Hepatocyte (in vitro differentiated cells): ENCODE measurements around the gene CACNG4. TPM values are rescaled to one million over a fixed set of nuclear protein-coding genes. Genes with fewer than 3 reads are reported as not detected.

Experiments used
- DNase-seq: peaks from one replicate; pipeline ENCODE4 v3.0.0-alpha.2; 2016; ENCODE audit warnings: low spot score
- H2AFZ ChIP-seq: fragments of 200-600 bp; sonication (generic); 2 replicates; pipeline ENCODE4 v1.6.0; 2016; ENCODE audit warnings: antibody characterized with exemption, mild to moderate bottlenecking
- H3K27ac ChIP-seq: fragments of 200-600 bp; sonication (generic); 2 replicates; pipeline ENCODE4 v1.5.1; 2016; ENCODE audit warnings: mild to moderate bottlenecking
- H3K27me3 ChIP-seq: fragments of 200-600 bp; sonication (generic); 2 replicates; pipeline ENCODE4 v1.6.1; 2016
- H3K36me3 ChIP-seq: fragments of 200-600 bp; sonication (generic); replicated peaks from 2 replicates; pipeline ENCODE4 v1.5.1; 2016; ENCODE audit warnings: low read depth; ENCODE audit not compliant: insufficient read depth
- H3K4me1 ChIP-seq: fragments of 200-600 bp; sonication (generic); 2 replicates; pipeline ENCODE4 v1.5.1; 2016; ENCODE audit warnings: mild to moderate bottlenecking, moderate library complexity; ENCODE audit not compliant: insufficient read depth
- H3K4me2 ChIP-seq: fragments of 200-600 bp; sonication (generic); 2 replicates; pipeline ENCODE4 v1.6.0; 2016
- H3K4me3 ChIP-seq: fragments of 200-600 bp; sonication (generic); 2 replicates; pipeline ENCODE4 v1.5.1; 2016; ENCODE audit warnings: mild to moderate bottlenecking
- H3K79me2 ChIP-seq: fragments of 200-600 bp; sonication (generic); 2 replicates; pipeline ENCODE4 v1.6.0; 2017; ENCODE audit warnings: mild to moderate bottlenecking
- H3K9me2 ChIP-seq: fragments of 200-600 bp; sonication (generic); replicated peaks from 2 replicates; pipeline ENCODE4 v1.6.0; 2017; ENCODE audit warnings: mild to moderate bottlenecking; ENCODE audit not compliant: insufficient read depth
- H3K9me3 ChIP-seq: fragments of 200-600 bp; sonication (generic); 2 replicates; pipeline ENCODE4 v1.5.1; 2016; ENCODE audit warnings: low read depth, mild to moderate bottlenecking
- H4K20me1 ChIP-seq: fragments of 200-600 bp; sonication (generic); 2 replicates; pipeline ENCODE4 v1.6.0; 2016; ENCODE audit warnings: mild to moderate bottlenecking; ENCODE audit not compliant: insufficient read depth, poor library complexity, severe bottlenecking
- EZH2 ChIP-seq: fragments of 200-600 bp; sonication (generic); IDR thresholded peaks from 2 replicates; pipeline ENCODE4 v1.6.1; 2016; ENCODE audit warnings: antibody characterized with exemption, mild to moderate bottlenecking, borderline replicate concordance
- EZH2phosphoT487 ChIP-seq: fragments of 200-600 bp; sonication (generic); IDR thresholded peaks from one replicate; pipeline ENCODE4 v1.6.1; 2018; ENCODE audit warnings: antibody characterized with exemption, mild to moderate bottlenecking, low read depth, moderate library complexity; ENCODE audit not compliant: unreplicated experiment, severe bottlenecking
- WGBS: methylation state at CpG from one replicate; pipeline ENCODE4 v1.1.6; 2016; ENCODE audit warnings: low lambda C conversion rate; ENCODE audit errors: missing lambda C conversion rate; 5-methylcytosine and 5-hydroxymethylcytosine counted together
- polyA plus RNA-seq: library from polyadenylated mRNA; unstranded; fragments of >200 nt; fragmentation: Nextera tagmentation; extraction: Ambion mirVana; gene quantifications from 2 replicates; pipeline ENCODE4 v1.2.1, GENCODE V29; 2016
- total RNA-seq: library from RNA; depleted of rRNA; stranded (reverse); fragments of >200 nt; gene quantifications from 2 replicates; pipeline ENCODE4 v1.2.3, GENCODE V29; 2014
- TF ChIP-seq, protein P1 (sequence below): fragments of 200-600 bp; sonication (generic); IDR thresholded peaks from 2 replicates; pipeline ENCODE4 v1.5.1; 2016; ENCODE audit warnings: antibody characterized with exemption, mild to moderate bottlenecking; ENCODE audit not compliant: poor library complexity

CACNG4 gene
- total and polyA plus RNA-seq, 2 experiments from 2014 or later, result 3.5 to 3.9 TPM

DNA sequence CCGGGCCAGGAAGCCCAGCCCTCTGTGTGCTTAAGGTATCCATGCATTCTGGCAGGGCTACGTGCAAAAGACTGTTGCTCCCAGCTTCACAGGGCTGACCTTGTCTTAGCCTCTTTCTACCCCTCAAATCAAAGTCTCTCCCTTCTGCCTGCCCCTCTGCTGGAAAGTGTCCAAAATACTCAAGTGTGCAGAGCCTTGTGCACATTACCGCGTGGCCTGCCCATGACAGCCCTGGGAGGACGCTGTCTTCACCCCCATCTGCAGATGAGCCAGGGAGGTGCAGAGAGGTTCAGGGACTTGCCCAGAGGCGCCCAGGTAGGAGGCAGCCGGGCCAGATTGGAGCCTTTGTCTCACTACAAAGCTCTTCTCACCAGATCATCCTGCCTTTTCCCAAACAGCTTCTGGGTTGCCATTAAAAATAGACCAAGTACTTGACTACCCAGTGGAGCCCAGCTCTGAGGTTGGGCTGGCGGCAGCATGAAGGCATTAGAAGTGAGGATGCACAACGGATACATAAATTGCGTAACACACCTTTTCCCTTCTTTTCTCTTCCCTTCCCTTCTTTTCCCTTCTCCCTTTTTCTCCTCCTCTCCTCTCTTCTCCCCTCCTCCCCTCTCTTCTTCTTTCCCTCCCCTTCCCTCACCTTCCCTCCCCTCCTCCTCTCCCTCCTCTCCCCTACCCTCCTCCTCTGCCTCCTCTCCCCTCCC is 3.5 kb downstream of the CACNG4 start:
- no peaks in the 10 kb centered on the region for H3K36me3 ChIP-seq
- 90% methylated on average over 8 of the region's 10 CpGs for WGBS
- TF ChIP-seq, protein P1, sequence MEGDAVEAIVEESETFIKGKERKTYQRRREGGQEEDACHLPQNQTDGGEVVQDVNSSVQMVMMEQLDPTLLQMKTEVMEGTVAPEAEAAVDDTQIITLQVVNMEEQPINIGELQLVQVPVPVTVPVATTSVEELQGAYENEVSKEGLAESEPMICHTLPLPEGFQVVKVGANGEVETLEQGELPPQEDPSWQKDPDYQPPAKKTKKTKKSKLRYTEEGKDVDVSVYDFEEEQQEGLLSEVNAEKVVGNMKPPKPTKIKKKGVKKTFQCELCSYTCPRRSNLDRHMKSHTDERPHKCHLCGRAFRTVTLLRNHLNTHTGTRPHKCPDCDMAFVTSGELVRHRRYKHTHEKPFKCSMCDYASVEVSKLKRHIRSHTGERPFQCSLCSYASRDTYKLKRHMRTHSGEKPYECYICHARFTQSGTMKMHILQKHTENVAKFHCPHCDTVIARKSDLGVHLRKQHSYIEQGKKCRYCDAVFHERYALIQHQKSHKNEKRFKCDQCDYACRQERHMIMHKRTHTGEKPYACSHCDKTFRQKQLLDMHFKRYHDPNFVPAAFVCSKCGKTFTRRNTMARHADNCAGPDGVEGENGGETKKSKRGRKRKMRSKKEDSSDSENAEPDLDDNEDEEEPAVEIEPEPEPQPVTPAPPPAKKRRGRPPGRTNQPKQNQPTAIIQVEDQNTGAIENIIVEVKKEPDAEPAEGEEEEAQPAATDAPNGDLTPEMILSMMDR, result no peak
- TF ChIP-seq EZH2 (no peak), EZH2phosphoT487 (no peak)
- DNase-seq, result no peak
- H3K27me3 ChIP-seq, result peaks cover 34% of the 10 kb centered on the region
- no peaks in the 10 kb centered on the region for H3K9me2 ChIP-seq
- no peaks in the 10 kb centered on the region for H3K4me1 ChIP-seq
- H3K27ac ChIP-seq, result no peak overlapping the region
- H3K9me3 ChIP-seq, result no peaks in the 10 kb centered on the region
- no peak overlapping the region for H3K4me2 ChIP-seq
- H3K79me2 ChIP-seq, result no peaks in the 10 kb centered on the region
- H4K20me1 ChIP-seq, result no peaks in the 10 kb centered on the region
- H2AFZ ChIP-seq, result no peak overlapping the region
- H3K4me3 ChIP-seq, result no peak overlapping the region

GRCh38 chr17:66968916-66969315 is 4.4 kb downstream of the CACNG4 start:
- DNase-seq, result no peak
- H2AFZ ChIP-seq, result no peak overlapping the region
- no peak overlapping the region for H3K27ac ChIP-seq
- H3K9me2 ChIP-seq, result no peaks in the 10 kb centered on the region
- TF ChIP-seq EZH2 (no peak), EZH2phosphoT487 (no peak)
- TF ChIP-seq, protein P1, result no peak
- peaks cover 28% of the 10 kb centered on the region for H3K27me3 ChIP-seq
- 94% methylated on average over 4 of the region's 4 CpGs for WGBS
- H3K9me3 ChIP-seq, result no peaks in the 10 kb centered on the region
- no peaks in the 10 kb centered on the region for H3K4me1 ChIP-seq
- no peaks in the 10 kb centered on the region for H3K79me2 ChIP-seq
- H3K36me3 ChIP-seq, result no peaks in the 10 kb centered on the region
- H3K4me3 ChIP-seq, result no peak overlapping the region
- no peak overlapping the region for H3K4me2 ChIP-seq
- H4K20me1 ChIP-seq, result no peaks in the 10 kb centered on the region

DNA sequence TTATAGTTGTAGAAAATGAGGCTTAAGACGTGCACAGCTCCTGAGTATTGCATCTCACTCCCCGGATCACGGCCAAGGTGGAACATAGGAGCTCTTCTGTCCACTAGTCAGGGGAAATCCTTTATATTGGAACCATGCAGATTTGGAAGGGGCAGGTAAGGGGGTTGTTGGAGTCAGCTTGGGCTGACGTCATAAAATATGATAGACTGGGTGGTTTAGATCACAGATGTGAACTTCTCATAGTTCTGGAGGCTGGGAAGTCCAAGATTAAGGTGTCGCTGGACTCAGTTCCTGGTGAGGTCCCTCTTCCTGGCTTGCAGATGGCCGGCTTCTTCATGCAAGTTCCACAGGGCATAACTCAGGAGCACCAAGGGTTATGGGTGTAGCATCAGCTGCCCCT is 5.6 kb downstream of the CACNG4 start:
- no peak overlapping the region for H3K27ac ChIP-seq
- WGBS, result 86% methylated on average over 6 of the region's 6 CpGs
- peaks cover 28% of the 10 kb centered on the region for H3K27me3 ChIP-seq
- DNase-seq, result no peak
- no peak overlapping the region for H3K4me2 ChIP-seq
- no peak overlapping the region for H2AFZ ChIP-seq
- H3K79me2 ChIP-seq, result no peaks in the 10 kb centered on the region
- no peaks in the 10 kb centered on the region for H3K9me3 ChIP-seq
- TF ChIP-seq, protein P1, result no peak
- TF ChIP-seq EZH2phosphoT487, result no peak
- no peak for TF ChIP-seq EZH2
- no peaks in the 10 kb centered on the region for H3K36me3 ChIP-seq
- H3K9me2 ChIP-seq, result no peaks in the 10 kb centered on the region
- no peaks in the 10 kb centered on the region for H4K20me1 ChIP-seq
- no peak overlapping the region for H3K4me3 ChIP-seq
- no peaks in the 10 kb centered on the region for H3K4me1 ChIP-seq
